IMR-90 (cell line): ENCODE results near the gene SYNE2. TPM values are rescaled to one million over a fixed set of nuclear protein-coding genes. Genes with fewer than 3 reads are reported as not detected.
A peak's percentile ranks its signal among the peaks of the same experiment; 100 is the strongest.

Source experiments
- ATAC-seq: fragments of 200-7000 bp; cut with Tn5 transposase; 2 replicates; pipeline ENCODE4 v1.9.1; 2020; ENCODE audit warnings: low read depth, mild to moderate bottlenecking, moderate library complexity
- BruUV-seq: library from RNA; stranded (reverse); fragments of 400-500 nt; replicated peaks from 2 replicates; lab custom pipeline; 2021; lab: Mats Ljungman, UMichigan
- CTCF ChIA-PET: fragments of 300-600 bp; formaldehyde crosslinking; extraction: SDS; loops from one replicate; lab custom pipeline; 2021; ENCODE audit warnings: antibody characterized with exemption; lab: Yijun Ruan, JAX
- POLR2A ChIA-PET: fragments of 300-600 bp; sonication (Branson Sonifier 250); formaldehyde crosslinking; loops from one replicate; lab custom pipeline; 2022; ENCODE audit warnings: antibody characterized with exemption; ENCODE audit not compliant: unreplicated experiment; lab: Charles Lee
- DNase-seq: peaks from one replicate; pipeline ENCODE4 v3.0.0; 2013
- H2AFZ ChIP-seq: replicated peaks from 2 replicates; pipeline ENCODE3; 2013; ENCODE audit warnings: low read length, mild to moderate bottlenecking; ENCODE audit not compliant: poor library complexity
- H2AK5ac ChIP-seq: 2 replicates; pipeline ENCODE4 v1.6.1; 2013; ENCODE audit warnings: low read depth, low read length, inconsistent platforms
- H2AK9ac ChIP-seq: replicated peaks from 2 replicates; pipeline ENCODE3; 2013; ENCODE audit warnings: mild to moderate bottlenecking, low read depth, low read length, moderate library complexity; ENCODE audit not compliant: poor library complexity
- H2BK120ac ChIP-seq: 2 replicates; pipeline ENCODE4 v1.6.1; 2013; ENCODE audit warnings: low read depth, low read length, inconsistent platforms
- H2BK15ac ChIP-seq: 3 replicates; pipeline ENCODE4 v1.6.1; 2013; ENCODE audit warnings: low read depth, low read length, inconsistent platforms
- H2BK20ac ChIP-seq: 2 replicates; pipeline ENCODE4 v1.6.1; 2013; ENCODE audit warnings: low read depth, mild to moderate bottlenecking, inconsistent platforms, low read length, moderate library complexity
- H2BK5ac ChIP-seq: 2 replicates; pipeline ENCODE4 v1.6.1; 2013; ENCODE audit warnings: mild to moderate bottlenecking, low read depth, low read length, inconsistent platforms; ENCODE audit not compliant: poor library complexity, severe bottlenecking
- H3K14ac ChIP-seq: replicated peaks from 2 replicates; pipeline ENCODE4 v1.6.1; 2013; ENCODE audit warnings: low read depth, low read length, inconsistent platforms
- H3K18ac ChIP-seq: 2 replicates; pipeline ENCODE4 v1.6.1; 2013; ENCODE audit warnings: low read depth, low read length, control low read depth
- H3K23ac ChIP-seq: 2 replicates; pipeline ENCODE4 v1.6.1; 2013; ENCODE audit warnings: low read depth, low read length, inconsistent platforms
- H3K27ac ChIP-seq: 2 replicates; pipeline ENCODE4 v1.5.1; 2013; ENCODE audit warnings: mild to moderate bottlenecking, control low read depth, low read length; ENCODE audit not compliant: insufficient read depth
- H3K27me3 ChIP-seq: 2 replicates; pipeline ENCODE4 v1.6.1; 2013; ENCODE audit warnings: low read length; ENCODE audit not compliant: control insufficient read depth, insufficient read depth
- H3K36me3 ChIP-seq: 2 replicates; pipeline ENCODE4 v1.6.1; 2013; ENCODE audit warnings: low read length, mixed read lengths; ENCODE audit not compliant: control insufficient read depth, insufficient read depth
- H3K4ac ChIP-seq: 2 replicates; pipeline ENCODE4 v1.6.1; 2013; ENCODE audit warnings: low read depth, low read length, inconsistent platforms
- H3K4me1 ChIP-seq: 2 replicates; pipeline ENCODE4 v1.6.1; 2013; ENCODE audit warnings: low read length, mixed read lengths; ENCODE audit not compliant: control insufficient read depth, insufficient read depth
- H3K4me2 ChIP-seq: 2 replicates; pipeline ENCODE4 v1.6.1; 2013; ENCODE audit warnings: low read depth, mild to moderate bottlenecking, control low read depth, low read length, moderate library complexity
- H3K4me3 ChIP-seq: 2 replicates; pipeline ENCODE4 v1.5.1; 2013; ENCODE audit warnings: low read depth, mild to moderate bottlenecking, control low read depth, low read length, moderate library complexity; ENCODE audit not compliant: insufficient read depth
- H3K56ac ChIP-seq: 2 replicates; pipeline ENCODE4 v1.6.1; 2013; ENCODE audit warnings: low read length, inconsistent platforms; ENCODE audit not compliant: insufficient read depth; ENCODE audit errors: extremely low read depth
- H3K79me1 ChIP-seq, 2 experiments: 2 replicates each; pipeline ENCODE4 v1.6.1; 2013; ENCODE audit warnings: low read length in 2 of 2, inconsistent platforms in 1 of 2, low read depth in 1 of 2
- H3K9ac ChIP-seq: 2 replicates; pipeline ENCODE4 v1.6.1; 2013; ENCODE audit warnings: low read depth, low read length, control low read depth
- H3K9me1 ChIP-seq: 2 replicates; pipeline ENCODE4 v1.6.1; 2013; ENCODE audit warnings: low read length, inconsistent platforms; ENCODE audit not compliant: insufficient read depth
- H3K9me3 ChIP-seq: 2 replicates; pipeline ENCODE4 v1.6.1; 2013; ENCODE audit warnings: low read length; ENCODE audit not compliant: control insufficient read depth, insufficient read depth
- H4K20me1 ChIP-seq: 2 replicates; pipeline ENCODE4 v1.6.1; 2013; ENCODE audit warnings: low read length, inconsistent platforms; ENCODE audit not compliant: insufficient read depth
- H4K5ac ChIP-seq: 2 replicates; pipeline ENCODE4 v1.6.1; 2013; ENCODE audit warnings: mild to moderate bottlenecking, low read depth, low read length, control low read depth
- H4K8ac ChIP-seq, 2 experiments: 2 replicates each; pipeline ENCODE4 v1.6.1; 2013; ENCODE audit warnings: low read depth in 2 of 2, low read length in 2 of 2, control low read depth in 1 of 2, inconsistent platforms in 1 of 2
- H4K91ac ChIP-seq: 2 replicates; pipeline ENCODE4 v1.6.1; 2013; ENCODE audit warnings: low read depth, low read length, inconsistent platforms; ENCODE audit not compliant: insufficient read depth
- BHLHE40 ChIP-seq: fragments of 150-350 bp; IDR thresholded peaks from 2 replicates; pipeline ENCODE4 v1.6.1; 2016; ENCODE audit warnings: mild to moderate bottlenecking, low read depth, low read length
- CEBPB ChIP-seq: IDR thresholded peaks from 2 replicates; pipeline ENCODE4 v1.6.1; 2012; ENCODE audit warnings: low read depth, low read length, improper control_type of control experiment
- CHD1 ChIP-seq: IDR thresholded peaks from 2 replicates; pipeline ENCODE4 v1.6.1; 2012; ENCODE audit warnings: low read depth, low read length, improper control_type of control experiment
- FOS ChIP-seq: fragments of 150-350 bp; IDR thresholded peaks from 2 replicates; pipeline ENCODE4 v1.6.1; 2016; ENCODE audit warnings: low read depth, low read length
- MAZ ChIP-seq: IDR thresholded peaks from 2 replicates; pipeline ENCODE4 v1.6.1; 2012; ENCODE audit warnings: low read depth, mild to moderate bottlenecking, low read length, improper control_type of control experiment, moderate library complexity, borderline replicate concordance
- MXI1 ChIP-seq: IDR thresholded peaks from 2 replicates; pipeline ENCODE4 v1.6.1; 2012; ENCODE audit warnings: low read depth, mild to moderate bottlenecking, low read length, moderate library complexity, borderline replicate concordance
- NFE2L2 ChIP-seq: fragments of 150-350 bp; IDR thresholded peaks from 2 replicates; pipeline ENCODE4 v1.6.1; 2016; ENCODE audit warnings: low read depth, mild to moderate bottlenecking, low read length
- POLR2A ChIP-seq: IDR thresholded peaks from 2 replicates; pipeline ENCODE4 v1.6.1; 2012; ENCODE audit warnings: mild to moderate bottlenecking, low read depth, low read length
- RAD21 ChIP-seq: IDR thresholded peaks from 2 replicates; pipeline ENCODE4 v1.6.1; 2012; ENCODE audit warnings: low read length, improper control_type of control experiment
- RCOR1 ChIP-seq: IDR thresholded peaks from 2 replicates; pipeline ENCODE4 v1.6.1; 2012; ENCODE audit warnings: mild to moderate bottlenecking, low read length, improper control_type of control experiment; ENCODE audit not compliant: insufficient replicate concordance
- RFX5 ChIP-seq: IDR thresholded peaks from 2 replicates; pipeline ENCODE4 v1.8.0; 2012; ENCODE audit warnings: low read depth, mild to moderate bottlenecking, low read length, moderate library complexity
- SMC3 ChIP-seq: fragments of 150-350 bp; IDR thresholded peaks from 2 replicates; pipeline ENCODE4 v1.6.1; 2016; ENCODE audit warnings: low read depth, mild to moderate bottlenecking, antibody characterized with exemption, low read length, moderate library complexity
- WGBS, 2 experiments: methylation state at CpG; one replicate each; pipeline versions ENCODE4 v1.1.5 to v1.1.7; 2013; ENCODE audit warnings: missing lambda C conversion rate in 2 of 2; ENCODE audit not compliant: insufficient read length in 1 of 2; ENCODE audit errors: extremely low coverage in 2 of 2; 5-methylcytosine and 5-hydroxymethylcytosine counted together
- dilution Hi-C: fragments of 300-500 bp; cut with HindIII; formaldehyde crosslinking; loops from one replicate; pipeline ENCODE4 v1.14.3; 2018; ENCODE audit warnings: low sequenced_read_pairs; ENCODE audit not compliant: unreplicated experiment
- in situ Hi-C: fragments of 300-500 bp; cut with MboI; formaldehyde crosslinking; loops from 3 replicates; pipeline ENCODE4 v1.14.3; 2019; ENCODE audit warnings: low sequenced_read_pairs, inconsistent platforms, mixed read lengths
- intact Hi-C: fragments of 100-400 bp; cut with micrococcal nuclease; formaldehyde crosslinking; loops from 2 replicates; pipeline ENCODE4 v1.10.0; 2022
- polyA plus RNA-seq, 3 experiments: library from polyadenylated mRNA; depleted of rRNA; stranded (reverse); fragments of >200 nt; gene quantifications; 2 replicates each; pipeline ENCODE4 v1.2.3, GENCODE V29; 2012; ENCODE audit warnings: low replicate concordance in 1 of 3
- total RNA-seq: library from RNA; depleted of rRNA; stranded (reverse); fragments of >200 nt; gene quantifications from 2 replicates; pipeline ENCODE4 v1.2.3, GENCODE V29; 2012
- TF ChIP-seq, protein P1 (sequence below): fragments of 150-350 bp; IDR thresholded peaks from 2 replicates; pipeline ENCODE4 v1.6.1; 2016; ENCODE audit warnings: low read depth, mild to moderate bottlenecking, low read length, moderate library complexity, borderline replicate concordance
- TF ChIP-seq, protein P2 (sequence below): fragments of 150-350 bp; IDR thresholded peaks from 2 replicates; pipeline ENCODE4 v1.6.1; 2017; ENCODE audit warnings: mild to moderate bottlenecking, antibody characterized with exemption, low read length, low read depth
- TF ChIP-seq, protein P3 (sequence below): conservative IDR thresholded peaks from 2 replicates; pipeline ENCODE4 v1.5.1; 2012; ENCODE audit warnings: mild to moderate bottlenecking, low read depth, low read length, improper control_type of control experiment

Gene SYNE2
- total and polyA plus RNA-seq, 2 of the 4 experiments (the other 2 are of a cell fraction) = 5.2 to 28.9 TPM

DNA sequence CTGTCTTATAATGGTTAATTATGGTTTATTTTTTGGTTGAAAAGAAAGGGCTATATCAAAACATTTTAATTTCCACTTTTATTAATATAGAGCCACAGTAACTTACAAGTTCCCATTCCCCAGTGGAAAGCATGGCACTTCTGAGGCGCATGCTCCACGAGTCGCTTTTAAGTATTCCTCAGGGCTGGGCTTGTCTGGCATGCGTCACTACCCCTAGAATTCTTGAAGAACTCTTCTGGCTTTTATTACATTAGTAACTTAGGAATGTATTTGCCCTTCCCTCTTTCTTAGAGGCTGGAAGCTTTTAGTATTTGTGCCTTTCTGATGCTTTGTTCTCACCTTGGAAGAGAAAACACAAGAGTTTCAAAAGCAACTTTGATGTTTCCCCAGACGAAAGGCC is 360.3 kb downstream of the SYNE2 start:
- CTCF ChIA-PET = interaction anchor here (1.3 kb wide), 1 partner anchor 16 kb away, joined by 3 read pairs; no protein-coding TSS in a partner anchor
- no peaks in the 10 kb centered on the region for H3K79me1 ChIP-seq
- no peak overlapping the region for H3K23ac ChIP-seq
- WGBS, 2 experiments = no CpG with 5 or more reads among the region's 5 CpGs
- no peak overlapping the region for H3K4me3 ChIP-seq
- H2AFZ ChIP-seq = no peak overlapping the region
- H3K4me2 ChIP-seq = no peak overlapping the region
- H2AK5ac ChIP-seq = no peak overlapping the region
- dilution Hi-C loops = no loop called here
- H3K9me1 ChIP-seq = 0 out of 2 replicates have a peak, but pooled peaks cover 8% of the 10 kb centered on the region
- no TSS peak for BruUV-seq
- no peaks in the 10 kb centered on the region for H3K9me3 ChIP-seq
- peak; percentile 20 for DNase-seq
- no peak overlapping the region for H3K27ac ChIP-seq
- in situ Hi-C loops = no loop called here
- no peaks in the 10 kb centered on the region for H3K27me3 ChIP-seq
- no peak overlapping the region for H3K56ac ChIP-seq
- H3K36me3 ChIP-seq = peaks cover 10% of the 10 kb centered on the region; the same call in 1 of the 2 replicates
- peaks cover 9% of the 10 kb centered on the region; the same call in 1 of the 2 replicates for H3K4me1 ChIP-seq
- no peak overlapping the region for H2AK9ac ChIP-seq
- H4K8ac ChIP-seq = no peak overlapping the region
- no peak overlapping the region for H2BK5ac ChIP-seq
- no peak for ATAC-seq
- no peak overlapping the region for H3K14ac ChIP-seq
- H3K9ac ChIP-seq = no peak overlapping the region
- no peak overlapping the region for H2BK120ac ChIP-seq
- no peak overlapping the region for H2BK20ac ChIP-seq
- H3K18ac ChIP-seq = no peak overlapping the region
- POLR2A ChIA-PET = no interaction called here
- no peaks in the 10 kb centered on the region for H4K20me1 ChIP-seq
- H3K4ac ChIP-seq = no peak overlapping the region
- no peak overlapping the region for H4K5ac ChIP-seq
- intact Hi-C loops = no loop called here
- no peak overlapping the region for H4K91ac ChIP-seq
- H2BK15ac ChIP-seq = no peak overlapping the region
- TF ChIP-seq, protein P1, sequence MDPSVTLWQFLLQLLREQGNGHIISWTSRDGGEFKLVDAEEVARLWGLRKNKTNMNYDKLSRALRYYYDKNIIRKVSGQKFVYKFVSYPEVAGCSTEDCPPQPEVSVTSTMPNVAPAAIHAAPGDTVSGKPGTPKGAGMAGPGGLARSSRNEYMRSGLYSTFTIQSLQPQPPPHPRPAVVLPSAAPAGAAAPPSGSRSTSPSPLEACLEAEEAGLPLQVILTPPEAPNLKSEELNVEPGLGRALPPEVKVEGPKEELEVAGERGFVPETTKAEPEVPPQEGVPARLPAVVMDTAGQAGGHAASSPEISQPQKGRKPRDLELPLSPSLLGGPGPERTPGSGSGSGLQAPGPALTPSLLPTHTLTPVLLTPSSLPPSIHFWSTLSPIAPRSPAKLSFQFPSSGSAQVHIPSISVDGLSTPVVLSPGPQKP = no peak
- TF ChIP-seq RAD21 = no peak
- no peak for TF ChIP-seq RCOR1
- no peak for TF ChIP-seq CEBPB
- no peak for TF ChIP-seq NFE2L2
- TF ChIP-seq RFX5 = no peak
- no peak for TF ChIP-seq POLR2A
- TF ChIP-seq MAZ = no peak
- TF ChIP-seq, protein P2, sequence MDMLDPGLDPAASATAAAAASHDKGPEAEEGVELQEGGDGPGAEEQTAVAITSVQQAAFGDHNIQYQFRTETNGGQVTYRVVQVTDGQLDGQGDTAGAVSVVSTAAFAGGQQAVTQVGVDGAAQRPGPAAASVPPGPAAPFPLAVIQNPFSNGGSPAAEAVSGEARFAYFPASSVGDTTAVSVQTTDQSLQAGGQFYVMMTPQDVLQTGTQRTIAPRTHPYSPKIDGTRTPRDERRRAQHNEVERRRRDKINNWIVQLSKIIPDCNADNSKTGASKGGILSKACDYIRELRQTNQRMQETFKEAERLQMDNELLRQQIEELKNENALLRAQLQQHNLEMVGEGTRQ = no peak
- no peak for TF ChIP-seq FOS
- TF ChIP-seq, protein P3, sequence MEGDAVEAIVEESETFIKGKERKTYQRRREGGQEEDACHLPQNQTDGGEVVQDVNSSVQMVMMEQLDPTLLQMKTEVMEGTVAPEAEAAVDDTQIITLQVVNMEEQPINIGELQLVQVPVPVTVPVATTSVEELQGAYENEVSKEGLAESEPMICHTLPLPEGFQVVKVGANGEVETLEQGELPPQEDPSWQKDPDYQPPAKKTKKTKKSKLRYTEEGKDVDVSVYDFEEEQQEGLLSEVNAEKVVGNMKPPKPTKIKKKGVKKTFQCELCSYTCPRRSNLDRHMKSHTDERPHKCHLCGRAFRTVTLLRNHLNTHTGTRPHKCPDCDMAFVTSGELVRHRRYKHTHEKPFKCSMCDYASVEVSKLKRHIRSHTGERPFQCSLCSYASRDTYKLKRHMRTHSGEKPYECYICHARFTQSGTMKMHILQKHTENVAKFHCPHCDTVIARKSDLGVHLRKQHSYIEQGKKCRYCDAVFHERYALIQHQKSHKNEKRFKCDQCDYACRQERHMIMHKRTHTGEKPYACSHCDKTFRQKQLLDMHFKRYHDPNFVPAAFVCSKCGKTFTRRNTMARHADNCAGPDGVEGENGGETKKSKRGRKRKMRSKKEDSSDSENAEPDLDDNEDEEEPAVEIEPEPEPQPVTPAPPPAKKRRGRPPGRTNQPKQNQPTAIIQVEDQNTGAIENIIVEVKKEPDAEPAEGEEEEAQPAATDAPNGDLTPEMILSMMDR = no peak
- no peak for TF ChIP-seq SMC3
- no peak for TF ChIP-seq CHD1
- TF ChIP-seq MXI1 = no peak
- TF ChIP-seq BHLHE40 = no peak
